AG08395 (cell line): ENCODE data around the gene GREB1L.

ENCODE experiments used
- DNase-seq: peaks from one replicate; pipeline ENCODE4 v3.0.0; 2012; ENCODE audit warnings: mixed read lengths, low spot score

The GREB1L gene

DNA sequence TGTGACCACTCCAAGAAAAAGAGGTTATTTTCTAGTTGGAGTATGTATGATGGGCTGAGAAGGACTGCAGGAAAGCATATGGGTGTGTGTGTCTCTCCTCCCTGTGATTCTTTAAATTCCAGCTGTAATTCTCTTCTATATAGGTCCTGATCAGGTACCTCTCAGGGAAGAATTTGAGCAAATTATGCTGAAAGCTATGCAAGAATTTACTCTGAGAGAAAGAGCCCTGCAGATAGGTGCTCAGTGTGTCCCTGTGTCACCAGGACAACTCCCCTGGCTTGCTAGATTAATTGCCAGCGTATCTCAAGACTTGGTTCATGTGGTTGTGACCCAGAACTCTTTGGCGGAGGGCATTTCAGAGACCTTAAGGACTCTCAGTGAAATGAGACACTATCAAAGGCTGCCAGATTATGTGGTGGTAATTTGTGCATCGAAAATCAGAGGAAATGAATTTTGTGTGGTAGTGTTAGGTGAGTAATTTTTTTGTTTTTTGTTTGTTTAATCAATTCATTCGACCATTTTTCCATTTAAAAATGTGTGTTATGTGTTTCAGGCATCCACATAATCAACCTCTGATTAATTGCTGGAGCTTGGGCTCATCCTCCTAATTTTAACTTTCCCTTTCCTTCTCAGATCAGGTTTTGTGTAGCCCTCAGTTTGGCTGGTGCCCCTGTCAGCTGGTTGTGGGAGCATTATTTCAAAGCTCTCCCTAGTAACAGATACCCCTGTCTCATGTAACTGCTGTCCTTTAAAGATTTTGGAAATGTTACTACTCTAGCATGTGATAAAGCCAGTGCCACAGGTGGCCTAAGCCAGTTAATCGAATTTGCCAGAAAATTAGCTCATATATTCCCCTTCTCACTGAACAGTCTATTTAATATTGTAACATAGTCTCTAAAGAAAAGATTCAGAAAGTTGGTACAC, 207.6 kb downstream of the GREB1L start:
- DNase-seq, result no peak

DNA sequence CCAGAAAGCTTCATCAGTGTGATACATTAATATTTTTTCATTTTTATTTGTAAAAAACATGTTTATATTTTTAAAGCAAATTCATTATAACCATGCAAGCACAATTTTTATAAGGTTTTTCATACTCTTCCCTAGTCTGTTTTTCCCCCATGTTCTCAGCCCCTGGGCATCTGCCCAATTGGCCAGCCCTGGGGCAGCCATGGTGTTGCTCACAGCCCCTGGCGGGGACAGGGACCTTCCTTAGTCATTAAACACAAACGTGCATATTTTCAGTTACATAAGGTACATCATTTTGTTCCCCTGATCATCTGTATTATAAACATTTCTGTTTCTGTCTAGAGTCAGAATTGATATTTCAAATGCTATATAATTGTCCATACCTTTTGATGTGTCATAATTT, 208.5 kb downstream of the GREB1L start:
- DNase-seq, result no peak

DNA sequence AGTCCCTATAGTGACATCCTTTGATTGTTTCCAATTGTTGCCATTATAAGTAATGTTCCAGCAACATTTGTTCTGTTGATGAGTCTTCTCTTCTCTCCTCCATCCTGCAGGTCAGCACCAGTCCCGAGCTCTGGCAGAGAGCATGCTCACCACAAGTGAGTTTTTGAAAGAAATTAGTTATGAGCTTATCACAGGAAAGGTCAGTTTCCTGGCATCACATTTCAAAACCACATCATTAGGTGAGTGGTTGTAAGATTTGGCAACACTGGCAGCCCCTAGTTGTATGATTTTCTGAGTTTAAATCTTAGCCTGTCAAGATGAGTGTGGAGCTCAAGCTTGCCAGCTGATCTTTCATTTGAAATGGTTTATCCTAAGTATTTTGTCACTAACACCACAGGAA, 208.9 kb downstream of the GREB1L start:
- no peak for DNase-seq

DNA sequence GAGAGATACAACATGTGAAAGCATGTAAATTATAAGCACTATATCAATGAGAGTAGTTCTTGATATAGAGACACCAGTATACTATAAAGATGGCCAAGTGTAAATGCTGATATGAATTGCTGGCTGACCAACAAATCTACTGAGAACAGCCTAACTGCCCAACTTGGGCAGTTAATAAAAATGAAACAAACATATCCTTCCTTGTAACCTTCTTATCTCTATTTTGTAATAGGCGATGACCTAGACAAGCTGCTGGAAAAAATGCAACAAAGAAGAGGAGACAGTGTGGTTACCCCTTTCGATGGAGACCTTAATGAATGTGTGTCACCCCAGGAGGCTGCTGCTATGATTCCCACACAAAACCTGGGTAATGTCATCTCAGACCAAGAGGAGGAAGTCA, 209.8 kb downstream of the GREB1L start:
- DNase-seq, result no peak

DNA sequence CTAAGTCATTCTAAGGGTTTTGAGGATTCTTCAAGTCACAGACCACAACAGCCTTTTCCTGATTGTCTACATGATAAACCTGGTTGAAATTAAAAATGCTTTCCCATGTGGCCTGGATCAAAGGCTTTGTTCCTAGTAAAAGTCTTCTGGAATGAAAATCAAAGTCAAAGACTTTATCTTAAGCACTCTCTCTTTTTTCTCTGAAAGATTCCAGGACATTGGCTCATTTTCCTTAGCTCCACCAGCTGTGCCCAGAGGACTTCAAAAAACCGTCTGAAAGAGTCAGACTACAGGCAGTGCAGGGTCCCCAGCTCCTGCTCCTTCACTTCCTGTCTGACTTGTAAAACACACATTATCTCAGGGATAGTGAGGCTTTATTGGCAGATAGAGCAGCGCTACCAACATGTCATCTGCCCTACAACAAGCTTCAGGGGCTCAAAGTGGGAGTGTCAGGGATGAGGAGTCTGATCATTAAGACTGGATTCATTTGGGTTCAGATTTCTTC, 210.3 kb downstream of the GREB1L start:
- no peak for DNase-seq

DNA sequence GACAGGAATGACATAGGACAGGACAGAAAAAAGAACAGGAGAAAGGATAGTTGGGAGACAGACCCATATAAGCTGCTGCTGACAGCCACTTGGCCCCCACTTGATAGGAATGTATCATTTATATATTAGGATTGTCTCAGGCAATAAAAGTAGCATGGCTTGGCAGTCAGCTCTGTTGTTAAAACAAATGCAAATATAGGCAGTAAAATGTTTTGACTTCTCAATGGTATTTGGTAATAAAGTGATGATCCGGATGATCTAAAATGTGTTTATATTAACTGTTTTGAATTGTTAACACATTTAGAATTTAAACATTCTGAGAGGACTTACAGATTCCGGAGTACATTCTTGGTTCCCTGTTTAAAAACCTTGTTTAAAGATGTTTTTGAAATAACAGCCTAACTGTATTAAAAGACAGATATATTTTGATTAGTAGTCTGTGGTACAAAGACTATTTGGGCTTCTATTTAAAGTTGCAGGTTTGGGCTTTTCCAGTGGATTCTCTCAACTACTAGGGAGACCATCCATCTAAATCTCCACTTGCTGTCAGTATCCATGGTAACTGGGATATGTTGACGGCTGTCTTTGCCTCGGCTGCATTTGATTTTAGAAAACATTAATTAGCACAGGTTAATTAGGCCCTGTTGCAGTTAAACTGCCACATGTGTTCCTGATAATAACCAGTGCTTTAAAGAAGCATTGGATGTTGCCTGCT, 210.9 kb downstream of the GREB1L start:
- DNase-seq, result no peak

DNA sequence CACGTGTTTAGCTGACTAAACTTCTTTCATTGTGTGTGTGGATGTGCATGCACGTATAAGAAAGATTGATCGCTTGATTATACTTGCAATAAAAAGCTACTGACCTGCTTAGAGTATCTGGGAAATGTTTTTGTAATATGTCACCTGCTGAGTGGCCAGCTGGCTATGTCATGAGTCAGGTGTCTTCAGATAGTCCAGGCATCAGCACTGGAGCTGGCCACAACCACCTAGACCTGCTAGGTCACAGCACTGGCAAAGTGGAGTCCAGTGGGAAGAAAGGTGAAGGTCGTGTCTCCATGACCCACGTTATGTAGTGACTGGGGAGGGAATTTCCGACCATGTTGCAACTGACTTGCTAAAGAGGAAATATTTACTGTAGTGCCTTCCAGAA, 211.5 kb downstream of the GREB1L start:
- DNase-seq, result no peak

DNA sequence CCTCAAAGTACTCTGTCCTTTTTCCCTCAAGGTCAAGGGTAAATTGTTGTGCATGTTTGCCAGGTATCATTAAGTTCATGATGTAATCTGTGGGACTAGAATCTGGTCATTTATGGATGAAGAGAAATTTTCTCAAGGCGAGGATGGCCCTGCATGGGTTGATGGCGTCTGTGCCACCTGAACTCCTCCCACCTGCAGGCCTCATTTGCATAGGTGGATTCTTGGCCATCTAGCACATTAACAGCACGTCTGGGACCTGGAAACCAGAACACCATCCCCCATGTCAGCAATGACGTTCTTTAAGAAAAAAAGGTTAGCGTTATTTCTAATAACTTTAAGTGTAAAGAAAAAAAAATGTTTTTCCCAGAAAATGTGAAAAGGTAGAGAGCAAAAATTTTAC, 212.7 kb downstream of the GREB1L start:
- no peak for DNase-seq

DNA sequence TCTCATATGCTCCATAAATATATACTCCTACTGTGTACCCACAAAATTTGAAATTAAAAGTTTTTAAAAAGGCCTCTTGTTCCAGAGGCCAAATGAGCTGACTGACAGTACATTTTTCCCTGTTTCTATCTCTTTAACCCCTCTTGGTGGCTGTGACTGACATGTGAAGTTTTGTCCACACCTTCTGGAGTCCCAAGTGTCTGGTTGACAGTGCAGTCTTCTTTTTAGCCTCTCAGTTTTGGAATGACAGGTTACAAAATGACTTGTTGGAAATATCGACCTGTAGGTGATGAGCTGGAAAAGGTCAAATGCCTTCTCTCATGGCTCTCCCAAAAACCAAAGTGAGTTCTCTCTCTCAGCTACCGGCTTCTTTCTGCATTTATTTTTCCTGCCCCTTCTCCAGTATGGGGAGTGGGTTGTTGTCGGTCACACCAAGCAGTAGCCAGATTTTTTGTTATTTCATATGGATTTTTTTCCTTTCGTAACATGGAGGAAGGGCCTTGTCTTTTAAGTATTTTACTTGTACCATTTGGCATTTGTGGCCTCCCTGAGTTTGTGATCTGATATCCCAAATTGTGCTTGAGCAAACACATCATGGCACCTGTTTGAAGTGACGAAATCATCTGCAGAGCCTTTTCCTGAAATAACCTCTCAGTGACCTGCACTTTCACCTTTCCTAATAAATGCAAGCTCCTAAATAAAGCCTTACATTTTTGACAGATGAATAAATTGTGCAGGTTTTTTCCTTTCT, 214.6 kb downstream of the GREB1L start:
- no peak for DNase-seq

DNA sequence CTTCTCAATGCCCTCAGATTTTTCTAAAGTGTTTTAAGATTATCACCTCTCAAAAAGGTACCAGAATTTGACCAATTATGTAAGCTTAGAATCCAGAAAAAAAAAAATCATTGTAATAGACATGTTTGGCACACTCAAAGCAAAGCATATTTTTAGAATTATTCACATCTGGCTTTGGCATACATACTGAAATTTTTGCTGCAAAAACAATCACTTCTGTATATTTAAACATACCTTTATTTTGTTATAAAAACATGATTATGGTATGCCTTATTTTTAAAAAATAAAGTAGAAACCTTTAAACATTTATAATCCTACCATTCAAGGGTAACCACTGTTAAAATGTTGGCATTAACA, 215.1 kb downstream of the GREB1L start:
- DNase-seq, result no peak

DNA sequence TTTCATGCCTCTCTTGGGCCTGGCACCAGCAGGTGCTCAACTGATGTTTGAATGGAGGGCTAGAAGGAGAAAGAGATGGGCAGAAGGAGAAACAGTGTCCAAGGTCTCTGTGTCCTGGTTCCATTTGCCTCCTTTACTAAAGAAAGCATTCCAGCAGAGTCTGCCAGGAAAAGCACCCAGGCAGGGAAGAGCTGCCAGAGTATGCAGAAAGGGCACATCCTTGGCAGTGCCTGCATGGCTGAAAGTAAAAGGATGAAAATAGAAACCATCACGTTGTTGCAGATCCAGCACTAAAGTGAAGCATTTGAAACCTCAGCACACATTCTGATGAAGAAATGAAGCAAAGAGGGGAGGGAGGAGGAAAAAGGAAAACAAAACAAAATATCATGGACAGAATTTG, 216.3 kb downstream of the GREB1L start:
- no peak for DNase-seq

DNA sequence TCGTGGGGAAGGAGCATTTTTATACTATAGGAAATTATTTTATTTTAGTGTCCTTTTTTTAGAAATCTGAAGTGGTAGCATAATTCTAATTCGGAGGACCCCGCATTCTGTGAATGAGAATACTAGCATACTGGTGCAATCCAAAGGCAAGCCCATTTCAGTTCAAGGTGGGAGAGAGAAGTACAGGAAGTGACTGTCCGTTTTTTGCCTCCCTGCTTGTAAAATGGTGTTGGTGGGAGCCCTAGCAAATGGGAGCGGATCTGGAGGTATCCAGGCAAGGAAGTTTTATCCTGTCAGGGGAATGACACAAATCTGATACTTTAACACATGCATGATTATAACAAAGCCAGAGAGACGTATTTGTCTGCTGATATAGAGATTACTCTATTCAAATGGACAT, 216.8 kb downstream of the GREB1L start:
- DNase-seq, result no peak

DNA sequence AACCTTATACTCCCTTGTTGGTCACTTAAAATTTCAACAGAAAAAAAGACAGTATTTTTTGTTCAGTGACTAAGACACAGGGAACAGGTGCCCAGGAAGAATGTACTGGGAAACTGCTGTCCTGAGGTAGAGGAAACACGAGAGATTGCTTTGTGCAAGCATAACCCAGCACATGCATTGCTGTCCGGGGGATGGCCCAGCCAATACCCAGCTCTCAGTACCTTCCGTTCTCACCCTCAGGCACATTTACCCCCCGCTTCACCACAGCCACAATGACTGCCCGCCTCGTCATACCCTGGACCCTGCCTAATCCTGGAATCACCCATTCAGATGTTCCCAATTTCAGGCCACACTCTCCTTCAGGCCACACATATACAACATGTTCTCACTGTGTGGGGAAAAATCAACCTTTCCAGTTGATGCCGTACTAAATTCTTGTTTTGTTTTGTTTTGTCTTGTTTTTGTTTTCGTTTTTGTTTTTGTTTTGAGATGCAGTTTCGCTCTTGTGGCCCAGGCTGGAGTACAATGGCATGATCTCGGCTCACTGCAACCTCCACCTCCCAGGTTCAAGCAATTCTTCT, 217.8 kb downstream of the GREB1L start:
- no peak for DNase-seq

DNA sequence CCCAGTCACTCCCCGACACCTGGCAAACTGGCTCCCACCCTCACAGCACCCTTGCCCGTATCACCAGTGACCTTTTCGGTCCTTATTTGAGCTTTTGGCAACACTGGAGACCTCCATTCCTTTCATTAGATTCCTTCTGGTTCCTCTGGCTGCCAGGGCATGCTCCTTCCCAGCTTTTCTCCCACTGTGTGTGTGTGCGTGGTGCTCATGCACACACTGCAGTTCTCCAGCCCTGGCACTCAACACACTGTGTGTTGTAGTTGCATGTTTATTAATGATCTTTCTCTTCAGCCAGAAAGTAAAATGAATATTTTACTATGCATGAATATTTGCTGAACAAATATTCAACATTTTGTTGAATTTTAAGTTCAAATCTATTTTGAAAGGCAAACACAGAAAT, 219.4 kb downstream of the GREB1L start:
- DNase-seq, result no peak

DNA sequence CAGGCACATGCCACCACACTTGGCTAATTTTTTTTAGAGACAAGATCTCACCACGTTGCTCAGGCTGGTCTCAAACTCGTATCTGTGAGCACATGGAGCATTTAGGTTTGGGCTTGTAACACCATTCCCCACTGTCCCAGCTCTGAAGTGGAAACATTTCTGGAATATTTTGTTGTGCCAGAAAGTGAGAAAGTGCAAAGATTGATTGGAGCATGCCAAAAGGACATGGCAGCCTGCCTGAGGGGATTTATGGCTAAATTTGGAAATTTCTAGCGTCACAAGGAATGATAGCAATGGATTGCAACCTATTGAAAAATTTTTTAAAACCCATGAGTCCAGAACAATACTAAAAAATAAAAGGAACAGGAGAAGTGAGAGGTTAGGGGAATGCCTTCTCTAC, 221.7 kb downstream of the GREB1L start:
- peak; percentile 15 for DNase-seq

DNA sequence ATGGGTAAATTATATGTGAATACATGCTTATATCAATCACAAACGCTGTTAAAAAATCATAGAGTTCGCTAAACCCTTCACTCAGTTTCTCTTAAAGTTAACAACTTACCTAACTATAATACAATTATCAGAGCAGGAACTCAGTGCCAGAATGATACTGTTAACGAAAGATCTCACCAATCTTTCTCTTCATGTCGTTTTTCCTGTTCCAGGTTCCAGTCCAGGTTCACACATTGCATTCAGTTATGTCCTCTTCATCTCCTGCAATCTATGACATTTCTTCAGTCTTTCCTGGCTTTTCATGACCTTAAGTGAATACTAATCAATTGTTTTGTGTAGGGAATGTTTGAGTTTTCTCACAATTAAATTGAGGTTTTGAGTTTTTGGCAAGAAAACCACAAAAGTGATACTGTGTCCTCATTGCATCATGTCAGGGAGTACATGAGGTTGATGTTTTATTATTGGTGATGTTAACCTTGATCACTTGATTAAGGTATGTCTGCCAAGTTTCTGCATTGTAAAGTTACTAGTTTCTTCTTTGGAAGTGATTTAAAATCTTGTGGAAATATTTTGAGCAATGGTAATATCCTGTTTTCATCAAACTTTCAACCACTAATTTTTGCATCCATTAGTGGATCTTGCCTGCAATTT, 226.6 kb downstream of the GREB1L start:
- DNase-seq, result no peak

DNA sequence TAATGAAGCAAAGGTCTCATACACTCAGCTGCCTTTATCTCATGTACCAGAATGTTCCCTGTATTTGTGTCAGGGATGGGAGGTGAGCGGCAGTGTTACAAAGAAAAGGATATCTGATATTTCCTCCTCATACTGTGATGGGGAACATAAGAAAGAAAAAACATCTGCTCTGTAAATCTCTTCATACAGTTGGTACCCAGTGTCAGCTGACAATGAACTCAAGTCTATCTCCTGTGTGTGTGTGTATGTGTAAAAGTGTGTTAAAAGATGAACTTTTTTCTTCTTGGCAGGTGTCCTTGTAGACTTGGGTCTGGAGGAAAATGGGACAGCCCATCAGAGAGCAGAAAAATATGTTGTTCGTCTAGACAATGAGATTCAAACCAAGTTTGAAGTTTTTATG, 230.7 kb downstream of the GREB1L start:
- no peak for DNase-seq

DNA sequence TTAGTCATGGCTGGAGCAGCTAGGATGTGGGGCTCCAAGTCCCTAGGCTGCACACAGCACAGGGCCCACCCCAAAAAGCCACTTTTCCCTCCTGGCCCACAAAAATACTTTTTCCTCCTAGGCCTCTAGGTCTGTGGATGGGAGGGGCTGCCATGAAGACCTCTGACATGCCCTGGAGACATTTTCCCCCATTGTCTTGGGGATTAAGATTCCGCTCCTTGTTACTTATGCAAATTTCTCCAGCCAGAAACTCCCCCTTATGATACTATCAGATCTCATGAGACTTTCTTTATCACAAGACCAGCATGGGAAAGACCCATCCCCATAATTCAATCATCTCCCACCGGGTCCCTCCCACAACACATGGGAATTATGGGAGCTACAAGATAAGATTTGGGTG, 232.6 kb downstream of the GREB1L start:
- no peak for DNase-seq

DNA sequence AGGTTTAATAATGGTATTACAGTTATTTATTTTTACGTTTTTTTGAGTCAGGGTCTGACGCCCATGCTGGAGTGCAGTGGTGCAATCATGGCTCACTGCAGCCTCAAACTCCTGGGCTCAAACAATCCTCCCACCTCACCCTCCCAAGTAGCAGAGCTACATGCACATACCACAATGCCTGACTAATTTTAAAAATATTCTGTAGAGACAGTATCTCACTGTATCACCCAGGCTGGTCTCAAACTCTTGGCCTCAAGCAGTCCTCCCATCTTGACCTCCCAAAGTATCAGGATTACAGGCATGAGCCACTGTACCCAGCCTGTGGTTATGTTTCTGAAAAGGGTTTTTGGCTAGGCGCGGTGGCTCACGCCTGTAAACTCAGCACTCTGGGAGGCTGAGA, 237.7 kb downstream of the GREB1L start:
- DNase-seq, result no peak

DNA sequence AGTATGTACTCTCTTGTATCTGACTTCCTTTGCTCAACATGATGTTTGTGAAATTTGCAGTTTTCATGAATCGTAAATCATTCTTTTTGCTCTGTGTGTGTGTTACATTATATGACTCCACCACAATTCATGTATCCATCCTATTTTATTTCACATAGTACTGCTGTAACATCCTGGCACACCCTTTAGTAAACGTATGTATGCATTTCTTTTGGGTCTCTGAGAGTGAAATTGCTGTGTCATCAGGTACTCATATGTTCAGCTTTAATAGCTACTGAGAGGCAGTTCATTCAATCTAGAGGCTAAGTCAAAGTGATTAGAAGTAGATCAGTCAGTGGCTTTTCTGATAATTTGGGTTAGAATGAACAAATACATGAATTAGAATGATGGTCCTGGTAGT, 239.7 kb downstream of the GREB1L start:
- DNase-seq, result no peak

DNA sequence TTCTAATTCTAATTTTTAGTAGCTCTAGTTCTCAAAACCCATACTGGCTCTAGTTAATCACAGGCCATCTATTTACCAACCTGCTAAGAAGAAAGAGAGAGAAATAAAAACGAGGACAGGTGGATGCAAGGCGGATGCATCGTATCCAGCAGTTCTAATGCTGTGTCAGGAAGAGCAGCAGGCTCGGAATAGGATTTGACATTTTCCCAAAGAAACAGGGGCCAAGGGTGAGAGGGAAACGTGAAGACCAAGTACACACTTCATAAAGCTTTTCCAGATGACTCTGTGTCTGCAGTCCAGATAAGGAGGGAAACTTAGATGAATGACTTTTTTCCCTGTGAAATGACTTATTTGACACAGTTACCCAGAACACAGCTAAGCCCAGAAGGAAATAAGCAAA, 241.0 kb downstream of the GREB1L start:
- DNase-seq, result no peak
